GM18526 (cell line): Measurements from ENCODE around the gene SFXN4.

Experiments
- POLR2A ChIP-seq: IDR thresholded peaks from 3 replicates; pipeline ENCODE4 v1.6.1; 2011; ENCODE audit not compliant: insufficient read length; ENCODE audit errors: extremely low read depth

SFXN4 gene

DNA sequence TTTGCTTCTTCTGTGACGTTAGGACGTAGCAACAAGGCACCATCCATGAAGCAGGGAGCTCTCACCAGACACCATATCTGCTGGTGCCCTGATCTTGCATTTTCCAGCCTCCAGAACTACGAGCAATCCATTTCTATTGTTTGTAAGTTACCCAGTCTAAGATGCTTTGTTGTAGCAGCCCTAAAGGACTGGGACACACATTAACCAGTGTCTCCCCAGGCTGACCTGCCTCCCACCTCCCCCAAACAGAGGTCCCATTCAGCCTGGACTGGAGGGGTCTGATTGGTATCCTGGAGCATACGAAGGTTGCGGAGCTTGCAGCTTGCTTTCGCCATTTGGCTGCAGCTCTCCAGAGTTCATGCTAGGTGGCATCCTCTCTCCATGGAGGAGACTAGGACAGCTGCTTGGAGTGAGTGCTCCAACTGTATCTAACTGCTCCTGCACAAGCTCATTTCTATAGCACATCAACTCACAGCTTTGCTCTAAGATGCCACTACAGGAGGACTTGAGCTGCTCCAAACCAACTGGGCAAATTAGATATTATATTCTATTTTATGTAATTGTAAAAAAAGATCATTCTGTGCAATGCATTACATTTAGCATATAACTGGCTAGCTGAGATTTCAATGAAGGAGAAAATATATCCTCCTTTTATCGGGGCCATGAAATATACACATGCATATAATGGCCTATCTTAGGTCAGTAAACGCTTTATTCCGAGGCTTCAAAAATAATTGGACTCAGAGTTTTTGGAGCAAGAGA, 33.9 kb upstream of the SFXN4 start:
- TF ChIP-seq POLR2A = no peak

- TF ChIP-seq POLR2A = no peak
Measured at GRCh38 chr10:119198438-119198837, 32.9 kb upstream of the SFXN4 start.

DNA sequence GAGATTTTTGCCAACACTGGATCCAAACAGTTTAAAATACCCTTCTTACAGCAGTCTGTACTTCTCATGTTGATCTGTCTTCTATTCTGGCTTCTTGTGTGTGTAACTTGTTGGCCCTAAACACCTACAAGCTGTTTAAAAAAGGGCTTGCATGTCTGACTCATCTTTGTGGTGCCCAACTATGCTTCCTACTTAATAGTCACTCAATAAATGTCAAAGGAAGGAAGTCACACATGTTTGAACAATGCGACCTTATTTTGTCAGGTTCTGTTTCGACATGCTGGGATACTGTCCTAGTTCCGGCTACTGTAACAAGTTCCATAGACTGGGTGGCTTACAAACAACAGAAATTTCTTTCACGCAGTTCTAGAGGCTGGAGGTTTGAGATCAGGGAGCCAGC, 32.4 kb upstream of the SFXN4 start:
- no peak for TF ChIP-seq POLR2A

GRCh38 chr10:119191881-119192280, 26.4 kb upstream of the SFXN4 start:
- TF ChIP-seq POLR2A = no peak

DNA sequence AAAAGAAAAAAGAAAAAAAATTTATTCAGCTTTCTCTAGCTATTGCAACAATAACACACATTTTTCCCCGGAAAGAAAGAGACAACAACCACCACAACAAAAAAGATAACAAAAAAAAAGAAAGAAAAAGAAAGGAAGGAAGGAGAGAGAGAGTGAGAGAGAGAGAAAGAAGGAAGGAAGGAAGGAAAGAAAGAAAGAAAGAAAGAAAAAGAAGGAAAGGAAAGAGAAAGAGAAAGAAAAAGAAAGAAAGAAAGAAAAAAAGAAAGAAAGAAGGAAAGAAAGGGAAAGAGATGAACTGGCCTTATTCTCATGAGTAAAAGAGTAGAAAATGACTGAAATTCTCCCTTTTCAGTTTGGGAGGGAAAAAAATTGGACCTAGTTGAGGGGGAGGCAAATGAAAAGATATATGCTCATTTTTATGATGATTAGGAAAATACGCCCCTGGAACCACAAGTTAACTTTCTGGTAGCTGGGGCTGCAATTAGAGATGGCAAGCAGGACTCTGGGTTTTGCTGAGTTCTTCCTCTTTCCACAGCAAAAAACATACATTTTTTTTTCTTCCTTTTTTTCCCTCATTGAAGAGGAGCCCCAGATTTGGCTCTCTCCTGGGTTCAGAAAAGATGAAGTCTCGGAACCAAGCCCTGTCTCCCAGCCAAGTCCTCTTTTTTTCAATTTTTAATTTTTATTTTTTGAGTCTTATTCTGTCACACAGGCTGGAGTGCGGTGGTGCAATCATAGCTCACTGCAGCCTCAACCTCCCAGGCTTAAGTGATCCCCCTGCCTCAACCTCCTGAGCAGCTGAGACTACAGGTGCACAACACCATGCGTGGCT, 25.7 kb upstream of the SFXN4 start:
- no peak for TF ChIP-seq POLR2A

GRCh38 chr10:119190353-119190752, 24.8 kb upstream of the SFXN4 start:
- TF ChIP-seq POLR2A = no peak

GRCh38 chr10:119189811-119190282, 24.3 kb upstream of the SFXN4 start:
- TF ChIP-seq POLR2A = no peak

DNA sequence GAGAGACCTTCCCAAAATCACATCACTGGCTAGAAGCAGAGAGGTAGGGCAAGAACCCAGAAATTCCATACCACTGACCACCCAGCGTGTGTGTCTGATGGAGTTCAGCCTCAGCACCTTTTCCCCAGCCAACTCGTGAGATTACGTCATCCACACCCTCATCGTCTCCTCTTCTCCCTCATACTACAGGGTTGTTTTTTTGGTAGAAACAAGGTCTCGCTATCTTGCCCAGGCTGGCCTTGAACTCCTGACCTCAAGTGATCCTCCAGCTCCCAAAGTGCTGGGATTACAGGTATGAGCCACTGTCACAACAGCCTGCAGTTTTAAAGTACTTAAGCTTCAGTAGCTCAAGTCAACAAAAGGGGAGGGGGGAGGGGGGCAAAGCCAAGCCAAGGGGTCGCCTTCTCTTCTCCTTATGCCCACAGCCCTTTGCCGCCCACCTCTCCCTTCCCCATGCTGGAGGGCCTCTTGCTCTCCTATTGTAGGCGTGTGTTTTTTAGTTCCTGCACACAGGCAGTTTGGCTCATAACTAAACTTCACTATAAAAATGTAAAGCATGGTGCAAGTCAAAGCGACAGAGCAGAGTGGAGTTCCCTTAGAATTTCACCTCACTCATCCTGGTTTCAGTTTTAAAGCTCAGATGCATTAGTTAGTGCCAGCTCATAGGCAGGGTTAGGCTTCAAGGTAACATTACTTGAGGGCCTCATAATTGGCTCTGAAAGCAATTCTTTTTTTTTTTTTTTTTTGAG, 18.3 kb upstream of the SFXN4 start:
- TF ChIP-seq POLR2A = no peak

- TF ChIP-seq POLR2A = peak; percentile 95
Measured at GRCh38 chr10:119178372-119179119, 13.0 kb upstream of the SFXN4 start, which contains the start of gene PRDX3. Gene PRDX3 (minus strand): TSS chr10:119178812. CDS start chr10:119178790, 22 bp downstream.

GRCh38 chr10:119177708-119178371, 12.3 kb upstream of the SFXN4 start:
- TF ChIP-seq POLR2A = no peak

DNA sequence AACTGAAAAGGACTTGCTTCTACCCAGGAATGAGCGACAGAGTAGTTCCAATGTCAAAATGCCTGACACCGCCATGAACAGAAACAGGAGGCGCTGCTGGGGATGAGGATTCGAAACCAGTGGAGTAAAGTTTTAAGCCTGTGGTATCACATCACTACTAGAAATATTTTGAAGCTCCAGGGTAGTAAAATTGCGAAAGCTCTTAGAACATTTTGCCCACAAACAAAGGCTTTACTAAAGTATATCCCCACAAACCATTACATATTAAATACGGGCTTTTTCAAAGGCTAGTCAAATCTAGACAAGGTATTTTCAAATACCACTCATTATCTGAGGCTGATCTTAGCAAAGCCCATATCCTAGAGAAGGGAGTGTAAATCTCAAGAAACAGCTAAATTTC, 10.7 kb upstream of the SFXN4 start:
- no peak for TF ChIP-seq POLR2A

GRCh38 chr10:119174109-119174508, 8.6 kb upstream of the SFXN4 start:
- TF ChIP-seq POLR2A = no peak

GRCh38 chr10:119167041-119167440, 1.5 kb upstream of the SFXN4 start:
- TF ChIP-seq POLR2A = no peak

- no peak for TF ChIP-seq POLR2A
Measured at GRCh38 chr10:119166564-119166963, 1.1 kb upstream of the SFXN4 start.

DNA sequence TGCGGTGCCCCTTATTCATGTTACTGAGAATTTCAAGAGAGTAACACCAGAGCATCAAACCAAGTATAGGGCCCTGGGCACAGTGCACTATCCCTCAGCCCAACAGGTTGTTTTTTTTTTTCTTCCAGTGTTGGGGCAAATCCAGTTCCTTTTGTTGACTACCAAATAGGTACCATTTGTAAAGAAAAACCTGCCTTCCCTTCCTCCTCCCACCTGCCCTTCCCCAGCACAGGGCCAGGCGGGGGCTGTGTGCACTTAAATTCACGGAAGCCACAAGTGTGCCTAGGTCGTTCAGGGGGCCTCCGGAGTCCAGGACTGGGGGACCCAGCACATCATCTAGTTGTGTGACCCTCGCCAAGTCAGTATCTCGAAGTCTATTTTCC, 595 bp upstream of the SFXN4 start:
- no peak for TF ChIP-seq POLR2A
